GM12864 (cell line): Measurements from ENCODE around the gene RBM4B.

Experiments
- DNase-seq: peaks from one replicate; pipeline ENCODE4 v3.0.0-alpha.2; 2011; ENCODE audit warnings: low read depth
- H3K4me3 ChIP-seq: 2 replicates; pipeline ENCODE4 v1.5.1; 2011; ENCODE audit warnings: mild to moderate bottlenecking, low read depth, low read length, control low read depth
- TF ChIP-seq, protein P1 (sequence below): IDR thresholded peaks from 2 replicates; pipeline ENCODE4 v1.5.1; 2011; ENCODE audit warnings: low read depth, mild to moderate bottlenecking, moderate library complexity, low read length, control low read depth, inconsistent platforms; ENCODE audit errors: missing control alignments

The RBM4B gene

DNA sequence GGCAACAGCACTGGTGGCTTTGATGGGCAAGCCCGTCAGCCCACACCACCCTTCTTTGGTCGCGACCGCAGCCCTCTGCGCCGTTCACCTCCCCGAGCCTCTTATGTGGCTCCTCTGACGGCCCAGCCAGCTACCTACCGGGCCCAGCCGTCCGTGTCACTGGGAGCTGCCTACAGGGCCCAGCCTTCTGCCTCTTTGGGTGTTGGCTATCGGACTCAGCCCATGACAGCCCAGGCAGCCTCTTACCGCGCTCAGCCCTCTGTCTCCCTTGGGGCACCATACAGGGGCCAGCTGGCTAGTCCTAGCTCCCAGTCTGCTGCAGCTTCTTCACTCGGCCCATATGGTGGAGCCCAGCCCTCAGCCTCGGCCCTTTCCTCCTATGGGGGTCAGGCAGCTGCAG lies 53.2 kb downstream of the RBM4B start:
- H3K4me3 ChIP-seq: no peak overlapping the region
- DNase-seq: no peak
- TF ChIP-seq, protein P1, sequence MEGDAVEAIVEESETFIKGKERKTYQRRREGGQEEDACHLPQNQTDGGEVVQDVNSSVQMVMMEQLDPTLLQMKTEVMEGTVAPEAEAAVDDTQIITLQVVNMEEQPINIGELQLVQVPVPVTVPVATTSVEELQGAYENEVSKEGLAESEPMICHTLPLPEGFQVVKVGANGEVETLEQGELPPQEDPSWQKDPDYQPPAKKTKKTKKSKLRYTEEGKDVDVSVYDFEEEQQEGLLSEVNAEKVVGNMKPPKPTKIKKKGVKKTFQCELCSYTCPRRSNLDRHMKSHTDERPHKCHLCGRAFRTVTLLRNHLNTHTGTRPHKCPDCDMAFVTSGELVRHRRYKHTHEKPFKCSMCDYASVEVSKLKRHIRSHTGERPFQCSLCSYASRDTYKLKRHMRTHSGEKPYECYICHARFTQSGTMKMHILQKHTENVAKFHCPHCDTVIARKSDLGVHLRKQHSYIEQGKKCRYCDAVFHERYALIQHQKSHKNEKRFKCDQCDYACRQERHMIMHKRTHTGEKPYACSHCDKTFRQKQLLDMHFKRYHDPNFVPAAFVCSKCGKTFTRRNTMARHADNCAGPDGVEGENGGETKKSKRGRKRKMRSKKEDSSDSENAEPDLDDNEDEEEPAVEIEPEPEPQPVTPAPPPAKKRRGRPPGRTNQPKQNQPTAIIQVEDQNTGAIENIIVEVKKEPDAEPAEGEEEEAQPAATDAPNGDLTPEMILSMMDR: no peak

DNA sequence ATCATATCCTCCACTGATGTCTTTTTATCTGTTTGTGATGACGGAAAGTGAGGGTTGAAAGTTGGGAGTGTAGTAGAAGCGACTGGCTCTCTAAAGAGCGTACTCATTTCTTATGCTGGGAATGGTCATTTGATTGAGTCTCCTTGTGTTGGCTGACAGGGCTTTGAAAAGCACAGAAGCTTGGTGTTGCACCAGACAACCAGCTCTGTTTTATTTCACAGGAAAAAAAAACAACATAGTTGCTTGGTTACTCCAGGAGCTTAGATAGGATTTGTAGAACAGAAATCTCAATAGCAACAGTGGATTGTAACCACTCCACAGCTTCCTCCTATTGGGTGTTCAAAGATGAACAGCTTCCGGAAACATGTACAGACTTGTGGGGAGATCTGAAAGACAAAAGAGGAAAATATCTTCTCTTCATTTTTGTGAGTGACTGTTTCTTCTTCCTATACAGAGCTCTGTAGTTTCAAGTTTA lies 58.6 kb downstream of the RBM4B start:
- peak; percentile 27 for DNase-seq
- TF ChIP-seq, protein P1: no peak
- H3K4me3 ChIP-seq: peak overlapping the region; percentile 80

DNA sequence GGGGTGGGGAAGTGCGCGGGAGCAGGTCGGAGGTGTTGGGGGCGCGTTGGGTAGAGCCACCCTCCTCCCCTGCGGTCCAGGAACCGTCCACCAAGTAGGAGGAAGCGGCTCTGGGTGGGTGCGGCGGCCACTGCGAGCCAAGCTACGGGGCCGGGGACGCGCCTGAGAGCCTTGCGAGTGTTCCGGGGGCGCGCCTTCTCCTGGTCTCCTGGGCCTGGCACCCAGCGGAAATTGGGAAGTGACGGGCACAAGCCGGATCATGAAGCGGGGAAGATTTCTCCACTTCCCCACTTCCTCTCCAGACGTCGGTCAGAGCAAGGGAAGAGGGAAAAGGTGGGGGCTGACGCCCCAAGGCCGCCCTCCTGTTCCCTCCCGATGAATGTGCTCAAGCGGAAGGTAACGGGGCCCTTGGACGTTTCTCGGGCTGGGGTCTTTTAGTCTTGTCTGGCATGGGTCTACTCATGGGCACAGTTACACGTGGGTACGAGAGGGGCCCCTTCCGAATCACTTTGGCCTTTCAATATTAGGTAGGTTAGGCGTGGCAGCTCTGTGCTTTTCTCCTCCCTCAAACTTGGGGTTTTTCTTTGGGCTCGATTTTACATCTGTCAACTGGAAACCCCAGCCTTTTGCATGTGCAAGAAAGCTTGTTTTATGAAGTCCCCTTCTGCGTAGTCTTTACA lies 60.4 kb downstream of the RBM4B start:
- TF ChIP-seq, protein P1: no peak
- H3K4me3 ChIP-seq: peak overlapping the region; percentile 80
- no peak for DNase-seq

DNA sequence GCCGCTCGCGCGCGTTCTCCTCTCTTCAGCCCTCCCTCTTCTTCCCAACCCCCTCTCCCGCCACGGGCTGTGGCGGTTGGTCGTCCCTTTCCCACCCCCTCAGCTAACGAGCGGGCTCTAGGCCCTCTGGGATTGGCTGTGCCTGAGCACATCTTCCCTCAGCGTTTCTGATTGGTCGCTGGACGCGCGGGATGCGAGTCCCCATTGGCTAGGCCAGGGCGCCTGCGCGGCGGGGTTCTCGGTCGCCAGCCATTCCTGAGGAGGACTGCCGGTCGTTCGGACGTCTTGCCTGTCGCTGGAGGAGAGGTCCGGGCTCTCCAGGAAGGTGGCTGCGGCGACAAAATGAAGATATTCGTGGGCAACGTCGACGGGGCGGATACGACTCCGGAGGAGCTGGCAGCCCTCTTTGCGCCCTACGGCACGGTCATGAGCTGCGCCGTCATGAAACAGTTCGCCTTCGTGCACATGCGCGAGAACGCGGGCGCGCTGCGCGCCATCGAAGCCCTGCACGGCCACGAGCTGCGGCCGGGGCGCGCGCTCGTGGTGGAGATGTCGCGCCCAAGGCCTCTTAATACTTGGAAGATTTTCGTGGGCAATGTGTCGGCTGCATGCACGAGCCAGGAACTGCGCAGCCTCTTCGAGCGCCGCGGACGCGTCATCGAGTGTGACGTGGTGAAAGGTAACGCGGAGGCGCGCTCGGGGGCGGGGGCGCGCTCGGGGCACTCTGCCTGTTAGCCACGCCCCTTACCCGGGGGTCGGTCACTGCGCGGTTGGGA lies 61.1 kb downstream of the RBM4B start, which contains the start of gene RBM14:
TSS of gene RBM14 (plus strand) at position 252 of the 776 bp plus-strand sequence. CDS start at position 343, 91 bp downstream.
- TF ChIP-seq, protein P1: no peak
- peak within 1 kb of the TSS; percentile 80 for H3K4me3 ChIP-seq
- DNase-seq: peak; percentile 97
